NT2/D1 (cell line): ENCODE measurements around the gene CHP1.
"Not testable (repeated sequence)": the region's sequence is repeated elsewhere in the genome, so short reads cannot be mapped to it uniquely, and the experiment has no call there.

ENCODE experiments used
- DNase-seq: peaks from one replicate; pipeline ENCODE4 v3.0.0-alpha.2; 2011; ENCODE audit warnings: low read depth, low spot score
- H3K27me3 ChIP-seq: 2 replicates; pipeline ENCODE4 v1.6.0; 2011; ENCODE audit warnings: mild to moderate bottlenecking; ENCODE audit not compliant: insufficient read length, insufficient read depth
- H3K36me3 ChIP-seq: 2 replicates; pipeline ENCODE4 v1.6.1; 2011; ENCODE audit warnings: mild to moderate bottlenecking, low read length, mixed read lengths; ENCODE audit not compliant: insufficient read depth, insufficient read length
- H3K4me1 ChIP-seq: 2 replicates; pipeline ENCODE4 v1.5.1; 2011; ENCODE audit not compliant: insufficient read depth, insufficient read length
- H3K4me3 ChIP-seq: 2 replicates; pipeline ENCODE4 v1.5.1; 2011; ENCODE audit warnings: low read depth; ENCODE audit not compliant: insufficient read length
- H3K9ac ChIP-seq: 2 replicates; pipeline ENCODE4 v1.6.0; 2011; ENCODE audit warnings: low read depth; ENCODE audit not compliant: insufficient read length
- H3K9me3 ChIP-seq: 2 replicates; pipeline ENCODE4 v1.5.1; 2011; ENCODE audit warnings: mild to moderate bottlenecking, low read length; ENCODE audit not compliant: insufficient read depth
- SUZ12 ChIP-seq: IDR thresholded peaks from 2 replicates; pipeline ENCODE4 v1.6.1; 2011; ENCODE audit not compliant: insufficient read length, insufficient read depth; ENCODE audit errors: extremely low read depth
- YY1 ChIP-seq: IDR thresholded peaks from 2 replicates; pipeline ENCODE4 v1.6.1; 2011; ENCODE audit not compliant: insufficient read length, insufficient read depth
- ZNF274 ChIP-seq: IDR thresholded peaks from 2 replicates; pipeline ENCODE4 v1.6.1; 2011; ENCODE audit warnings: mild to moderate bottlenecking, low read depth, low read length

The CHP1 gene

GRCh38 chr15:41304149-41304770 lies 73.2 kb downstream of the CHP1 start:
- Histone ChIP-seq H3K9me3 (no peaks in the 10 kb centered on the region), H3K4me3 (no peak overlapping the region), H3K9ac (no peak overlapping the region), H3K36me3 (peaks cover 27% of the 10 kb centered on the region), H3K4me1 (no peaks in the 10 kb centered on the region), H3K27me3 (no peaks in the 10 kb centered on the region)
- no peak for DNase-seq
- TF ChIP-seq YY1 (no peak), SUZ12 (no peak), ZNF274 (no peak)

- Histone ChIP-seq H3K4me1 (no peaks in the 10 kb centered on the region), H3K9me3 (no peaks in the 10 kb centered on the region), H3K36me3 (peaks cover 21% of the 10 kb centered on the region), H3K9ac (no peak overlapping the region), H3K27me3 (no peaks in the 10 kb centered on the region), H3K4me3 (no peak overlapping the region)
- no peak for DNase-seq
- TF ChIP-seq YY1 (no peak), SUZ12 (no peak)
Measured at GRCh38 chr15:41307679-41308078, 76.6 kb downstream of the CHP1 start.

- DNase-seq, result no peak
- Histone ChIP-seq H3K36me3 (peaks cover 29% of the 10 kb centered on the region), H3K27me3 (no peaks in the 10 kb centered on the region), H3K9me3 (no peaks in the 10 kb centered on the region), H3K4me1 (no peaks in the 10 kb centered on the region), H3K9ac (no peak overlapping the region), H3K4me3 (no peak overlapping the region)
- no peak for TF ChIP-seq SUZ12
- no peak for TF ChIP-seq YY1
- no peak for TF ChIP-seq ZNF274
Measured at GRCh38 chr15:41309226-41309905, 78.3 kb downstream of the CHP1 start.

DNA sequence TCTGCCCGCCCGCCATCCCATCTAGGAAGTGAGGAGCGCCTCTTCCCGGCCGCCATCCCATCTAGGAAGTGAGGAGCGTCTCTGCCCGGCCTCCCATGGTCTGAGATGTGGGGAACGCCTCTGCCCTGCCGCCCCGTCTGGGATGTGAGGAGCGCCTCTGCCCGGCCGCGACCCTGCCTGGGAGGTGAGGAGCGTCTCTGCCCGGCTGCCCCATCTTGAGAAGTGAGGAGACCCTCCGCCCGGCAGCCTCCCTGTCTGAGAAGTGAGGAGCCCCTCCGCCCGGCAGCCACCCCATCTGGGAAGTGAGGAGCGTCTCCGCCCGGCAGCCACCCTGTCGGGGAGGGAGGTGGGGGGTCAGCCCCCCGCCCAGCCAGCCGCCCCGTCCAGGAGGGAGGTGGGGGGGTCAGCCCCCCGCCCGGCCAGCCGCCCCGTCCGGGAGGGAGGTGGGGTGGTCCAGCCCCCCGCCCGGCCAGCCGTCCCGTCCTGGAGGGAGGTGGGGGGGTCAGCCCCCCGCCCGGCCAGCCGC lies 89.8 kb downstream of the CHP1 start:
- H3K4me3 ChIP-seq, H3K9me3 ChIP-seq, H3K27me3 ChIP-seq, H3K9ac ChIP-seq, H3K4me1 ChIP-seq, DNase-seq: not testable (repeated sequence)
- H3K36me3 ChIP-seq, result peaks cover 15% of the 10 kb centered on the region

DNA sequence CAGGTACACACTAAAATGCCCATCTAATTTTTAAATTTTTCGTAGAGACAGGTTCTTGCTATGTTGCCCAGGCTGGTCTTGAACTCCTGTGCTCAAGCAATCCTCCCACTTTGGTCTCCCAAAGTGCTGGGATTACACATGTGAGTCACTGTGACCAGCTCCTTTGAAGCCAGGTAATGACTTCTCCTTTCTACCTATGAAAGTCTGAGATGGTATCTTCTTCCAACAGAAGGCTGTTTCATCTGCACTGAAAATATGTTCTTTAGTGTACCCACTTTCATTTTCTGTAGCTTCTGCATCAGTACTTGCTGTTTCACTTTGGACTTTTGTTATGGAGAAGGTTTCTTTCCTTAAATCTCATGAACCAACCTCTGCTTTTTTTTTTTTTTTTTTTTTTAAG lies 92.5 kb downstream of the CHP1 start:
- Histone ChIP-seq H3K4me1 (no peaks in the 10 kb centered on the region), H3K9ac (no peak overlapping the region), H3K27me3 (no peaks in the 10 kb centered on the region), H3K36me3 (peaks cover 20% of the 10 kb centered on the region), H3K9me3 (no peaks in the 10 kb centered on the region; the same call in 1 of the 2 replicates), H3K4me3 (no peak overlapping the region)
- no peak for TF ChIP-seq YY1
- no peak for DNase-seq

GRCh38 chr15:41331281-41331680 lies 100.2 kb downstream of the CHP1 start:
- Histone ChIP-seq H3K9me3 (no peaks in the 10 kb centered on the region), H3K36me3 (peaks cover 11% of the 10 kb centered on the region), H3K9ac (peak overlapping the region; percentile 91), H3K4me1 (no peaks in the 10 kb centered on the region), H3K27me3 (no peaks in the 10 kb centered on the region), H3K4me3 (peak overlapping the region; percentile 84)
- no peak for TF ChIP-seq ZNF274
- TF ChIP-seq YY1, result no peak
- TF ChIP-seq SUZ12, result no peak
- no peak for DNase-seq
